Stimulated activated CD4-positive, alpha-beta T cell treated with anti-CD3 and anti-CD28 coated beads, Interleukin-15, amount 100 ng/mL, for 24 hours (primary cell): ENCODE results near the gene TTLL10.
A peak's percentile ranks its signal among the peaks of the same experiment; 100 is the strongest.

Experiments
- DNase-seq: peaks from one replicate; pipeline ENCODE4 v3.0.0-alpha.2; 2020

Gene TTLL10

DNA sequence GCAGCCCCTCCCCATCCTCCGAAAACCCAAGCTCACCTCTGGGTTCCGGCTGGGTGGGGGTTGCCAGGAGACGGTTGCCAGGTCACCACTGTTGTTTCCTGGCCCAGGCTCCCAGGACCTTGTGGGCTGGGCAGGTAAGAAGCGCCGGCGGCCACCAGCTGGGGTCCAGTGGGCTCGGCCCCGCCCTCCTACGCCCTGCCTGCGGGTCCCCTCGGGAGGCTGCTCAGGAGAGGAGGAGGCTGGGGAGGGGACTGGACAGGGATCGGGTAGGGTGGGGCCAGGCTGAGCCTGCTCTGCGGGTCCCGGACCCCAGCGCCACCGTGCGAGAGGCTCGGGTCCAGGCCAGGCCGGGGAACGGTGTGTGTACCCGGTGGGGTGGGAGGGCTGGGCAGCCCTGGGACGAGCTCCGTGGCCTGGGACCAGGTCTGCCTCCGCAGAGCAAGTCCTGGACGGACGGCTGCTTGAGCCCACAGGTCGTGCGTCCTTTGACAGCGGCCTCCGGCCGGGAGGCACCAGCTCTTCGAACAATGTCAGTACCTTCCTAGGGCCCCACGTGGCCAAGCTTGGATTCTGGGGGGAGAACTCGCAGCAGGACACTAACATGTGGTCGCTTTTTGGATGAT, at the start of gene TTLL10:
Gene TTLL10, plus strand, starts transcription at position 88 of the 623 bp plus-strand sequence. CDS start 5,336 bp downstream, outside the sequence.
- peak; percentile 61 for DNase-seq

- DNase-seq = no peak
These were observed 49.2 kb upstream of the TTLL10 start for GRCh38 chr1:1124508-1124785.

DNA sequence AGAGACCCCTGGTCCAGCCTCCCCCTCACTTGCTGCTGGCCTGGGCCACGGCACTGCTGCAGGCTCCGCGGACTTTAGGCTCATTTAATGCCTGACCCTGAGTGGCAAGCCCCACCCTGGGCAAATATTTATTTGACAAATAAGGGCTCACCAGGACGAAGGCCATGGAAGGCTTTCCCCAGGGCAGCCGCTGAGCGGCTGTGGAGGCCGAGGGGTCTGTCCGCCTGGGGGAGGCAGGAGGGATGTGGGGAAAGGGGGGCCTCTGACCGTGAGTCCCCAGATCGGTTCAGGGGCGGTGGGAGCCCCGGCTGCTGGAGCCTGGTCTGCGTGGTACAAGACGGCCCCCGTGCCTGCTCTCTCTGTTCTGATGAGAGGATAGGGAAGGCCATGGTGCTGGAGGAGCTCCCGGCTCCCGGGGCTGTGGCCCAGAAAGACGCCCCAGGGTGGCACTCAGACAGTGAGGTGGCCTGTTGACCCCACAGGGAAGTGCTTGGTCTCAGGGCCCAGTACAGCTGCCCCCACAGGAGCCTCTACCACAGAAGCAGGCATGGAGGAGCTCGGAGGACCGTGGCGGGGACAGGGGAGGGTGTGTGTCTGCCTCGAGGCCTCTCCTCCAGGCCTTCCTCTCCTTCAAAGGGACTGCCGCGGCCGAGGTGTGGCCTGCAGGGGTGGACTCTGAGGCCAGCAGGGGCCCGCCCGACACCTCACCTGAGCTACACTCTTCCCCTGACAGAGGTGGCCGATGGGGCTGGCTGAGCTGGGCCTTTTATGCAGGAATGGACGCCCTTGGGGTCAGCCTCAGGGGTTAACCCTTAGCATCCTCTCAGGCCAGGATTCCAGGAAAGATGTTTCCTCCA, 48.7 kb upstream of the TTLL10 start:
- no peak for DNase-seq

- DNase-seq = no peak
These were observed 47.7 kb upstream of the TTLL10 start for GRCh38 chr1:1125945-1126344.

DNA sequence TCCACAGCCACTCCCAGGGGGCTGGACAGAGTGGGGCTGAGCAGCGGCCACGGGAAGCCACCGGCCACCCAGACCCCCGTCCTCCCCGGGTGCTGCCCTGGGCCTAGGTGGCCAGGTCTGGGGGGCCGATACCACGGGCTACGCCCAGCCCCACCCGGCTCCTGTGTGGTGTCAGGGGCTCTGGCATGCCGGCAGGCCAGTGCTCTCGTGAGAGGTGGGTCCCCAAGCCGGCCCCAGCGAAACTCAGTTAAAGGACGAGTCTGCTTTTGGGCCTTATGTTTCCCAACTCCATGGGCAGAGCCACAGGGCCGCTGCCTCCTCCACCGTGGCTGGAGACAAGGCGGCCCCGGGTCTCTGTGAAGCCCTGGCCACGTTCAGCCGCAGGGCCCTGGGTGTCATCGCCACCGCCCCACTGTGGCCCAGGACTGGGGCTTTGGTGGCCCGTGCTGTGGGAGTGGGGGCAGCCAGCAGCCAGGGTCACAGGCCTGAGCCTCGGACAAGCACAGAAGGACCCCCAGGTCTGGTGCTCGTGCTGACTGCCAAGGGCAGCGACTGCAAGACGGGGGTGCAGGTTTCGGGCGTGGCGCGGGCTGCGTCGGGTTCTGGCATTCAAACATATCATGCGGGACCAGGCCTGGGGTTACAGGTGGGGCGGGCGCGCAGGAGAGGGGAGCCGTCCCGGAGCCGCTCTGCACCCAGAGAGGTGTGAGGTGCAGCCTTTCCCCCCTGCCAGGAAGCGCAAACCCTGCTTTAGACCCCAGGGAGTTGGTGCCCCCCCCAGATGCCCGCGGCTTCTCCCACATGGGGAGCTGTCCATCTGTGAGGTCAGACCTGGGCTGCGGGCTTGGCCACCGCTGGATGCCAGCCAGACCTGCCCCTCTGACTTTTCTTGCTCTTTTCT, 45.9 kb upstream of the TTLL10 start:
- DNase-seq = no peak

DNA sequence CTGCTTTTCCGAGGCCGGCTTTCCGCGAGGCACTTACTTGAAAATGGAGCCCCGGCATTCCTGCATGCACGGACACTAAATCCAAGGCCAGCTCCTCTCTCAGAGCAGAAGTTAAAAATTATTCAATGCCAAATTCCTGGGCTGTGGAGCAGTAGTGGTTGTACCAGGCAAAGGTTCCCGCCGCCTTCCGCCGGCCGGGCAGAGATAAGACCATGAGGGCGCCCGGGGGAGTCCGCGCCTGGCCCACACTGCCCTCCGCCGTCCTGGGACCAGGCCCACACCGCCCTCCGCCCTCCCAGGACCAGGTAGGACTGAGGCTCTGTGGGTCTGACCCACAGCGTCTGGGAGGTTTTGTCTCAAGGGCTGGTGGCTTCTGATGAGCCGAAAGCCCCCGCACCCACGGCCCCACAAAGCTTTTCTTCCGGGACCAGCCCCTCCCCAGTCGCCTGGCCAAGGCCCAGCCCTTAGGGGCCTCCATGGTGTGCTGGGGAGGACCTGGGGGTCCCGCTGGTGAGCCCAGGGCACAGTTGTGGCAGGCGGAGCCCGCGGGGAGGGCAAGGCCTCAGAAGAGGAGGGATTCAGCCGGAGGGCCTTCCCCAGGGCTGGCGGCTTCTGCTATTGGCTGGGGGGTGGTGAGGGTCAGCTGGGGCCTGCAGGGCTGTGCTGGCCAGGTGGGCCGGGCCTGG, 45.1 kb upstream of the TTLL10 start:
- DNase-seq = no peak

DNA sequence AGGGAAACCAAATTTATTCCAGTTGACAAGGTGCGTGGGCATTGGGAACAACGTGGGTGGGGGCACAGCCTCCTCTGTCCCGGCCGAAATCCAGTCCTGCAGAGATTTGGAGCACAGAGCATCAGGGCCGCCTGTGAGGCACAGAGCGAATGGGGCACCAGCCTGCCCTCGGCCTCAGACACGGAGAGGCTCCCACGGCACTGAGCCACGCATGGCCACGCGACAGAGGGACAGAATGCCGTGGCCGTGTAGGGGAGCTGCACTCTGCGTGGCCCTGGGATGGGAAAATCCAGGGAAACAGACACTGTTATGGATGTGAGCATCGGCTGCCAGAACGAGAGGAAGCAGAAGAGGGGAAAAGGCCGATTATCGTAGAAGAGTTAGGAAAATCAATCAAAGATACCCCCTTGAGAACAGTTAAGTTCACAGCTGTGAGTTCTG, 44.3 kb upstream of the TTLL10 start:
- no peak for DNase-seq

- DNase-seq = no peak
These were observed 43.2 kb upstream of the TTLL10 start for GRCh38 chr1:1130206-1131120.

DNA sequence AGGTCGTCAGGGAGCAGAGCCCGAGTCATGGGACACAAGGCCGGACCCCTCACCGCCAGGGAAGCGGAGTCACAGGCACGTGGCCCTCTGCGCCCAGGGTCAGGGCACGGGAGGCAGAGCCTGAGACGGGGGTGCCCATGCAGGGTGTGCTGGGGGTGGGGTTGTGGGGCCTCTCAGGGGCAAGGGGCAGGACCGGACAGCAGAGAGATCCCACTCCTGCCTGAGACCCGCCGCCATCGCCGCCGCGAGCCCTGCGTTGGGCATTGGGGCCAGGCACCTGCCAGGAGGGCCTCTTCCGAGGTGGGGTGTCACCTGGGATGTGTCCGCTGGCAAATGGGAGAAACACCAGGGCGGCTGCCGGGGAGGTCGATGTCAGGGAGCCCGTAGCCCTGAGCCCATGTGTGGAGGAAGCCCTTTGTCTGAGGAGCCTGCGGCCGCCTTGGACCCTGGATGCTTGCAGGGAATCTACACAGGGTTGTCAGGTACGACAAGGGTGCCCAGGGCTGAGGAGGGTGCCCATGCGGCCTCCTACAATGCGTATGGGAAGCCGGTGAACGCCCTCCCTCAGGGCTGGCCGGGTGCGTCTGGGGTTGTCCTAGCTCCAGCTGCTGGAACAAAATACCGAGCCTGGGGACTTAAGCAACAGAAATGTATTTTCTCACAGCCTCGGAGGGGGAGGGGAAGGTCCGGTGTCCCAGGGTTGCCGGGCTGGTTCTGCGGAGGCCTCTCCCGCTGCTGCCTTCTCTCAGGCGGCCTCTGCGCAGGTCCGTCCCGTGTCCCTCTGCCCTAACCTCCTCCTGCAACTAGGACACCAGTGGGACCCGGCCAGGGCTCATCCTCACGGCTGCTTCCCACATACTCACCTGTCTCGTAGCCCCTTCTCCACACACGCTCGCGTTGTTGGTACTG, 41.4 kb upstream of the TTLL10 start:
- no peak for DNase-seq

DNA sequence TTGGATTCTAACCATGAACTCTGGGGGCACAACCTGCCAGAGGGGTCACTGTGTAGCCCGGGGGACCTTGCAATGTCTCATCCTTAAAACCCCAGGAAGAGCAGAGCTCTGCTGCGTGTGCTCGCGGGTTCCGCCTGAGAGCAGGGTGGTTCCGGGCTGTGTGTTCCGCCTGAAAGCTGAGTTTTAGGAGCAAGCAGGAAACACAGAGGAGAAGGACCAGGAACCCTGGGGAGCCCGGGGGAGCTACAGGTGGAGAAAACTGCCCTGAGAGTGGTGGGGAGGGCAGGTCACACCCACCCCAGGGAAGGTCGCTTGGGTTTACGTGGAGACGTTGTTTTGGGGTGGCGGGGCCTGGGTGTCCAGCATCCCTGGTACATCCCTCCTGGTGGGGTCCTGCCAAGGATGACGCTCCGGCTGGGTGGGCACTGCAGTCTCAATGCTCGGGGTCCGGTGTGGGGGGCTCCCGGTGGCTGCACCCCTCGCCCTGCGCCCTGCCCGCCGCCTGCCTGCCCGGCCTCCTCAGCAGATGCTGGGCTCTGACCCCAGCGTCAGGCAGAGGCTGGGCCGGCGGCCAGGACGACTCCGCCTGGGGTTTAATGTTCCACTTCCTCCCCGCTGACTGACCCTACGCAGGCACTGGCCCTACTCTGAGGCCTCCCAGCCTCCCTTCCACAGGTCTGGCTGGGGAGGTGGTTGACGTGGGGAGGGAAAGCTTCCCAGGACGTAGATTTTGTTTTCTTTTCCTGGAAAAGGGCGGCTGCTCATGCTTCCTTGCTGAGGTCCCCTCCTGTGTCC, 40.5 kb upstream of the TTLL10 start:
- DNase-seq = no peak

DNA sequence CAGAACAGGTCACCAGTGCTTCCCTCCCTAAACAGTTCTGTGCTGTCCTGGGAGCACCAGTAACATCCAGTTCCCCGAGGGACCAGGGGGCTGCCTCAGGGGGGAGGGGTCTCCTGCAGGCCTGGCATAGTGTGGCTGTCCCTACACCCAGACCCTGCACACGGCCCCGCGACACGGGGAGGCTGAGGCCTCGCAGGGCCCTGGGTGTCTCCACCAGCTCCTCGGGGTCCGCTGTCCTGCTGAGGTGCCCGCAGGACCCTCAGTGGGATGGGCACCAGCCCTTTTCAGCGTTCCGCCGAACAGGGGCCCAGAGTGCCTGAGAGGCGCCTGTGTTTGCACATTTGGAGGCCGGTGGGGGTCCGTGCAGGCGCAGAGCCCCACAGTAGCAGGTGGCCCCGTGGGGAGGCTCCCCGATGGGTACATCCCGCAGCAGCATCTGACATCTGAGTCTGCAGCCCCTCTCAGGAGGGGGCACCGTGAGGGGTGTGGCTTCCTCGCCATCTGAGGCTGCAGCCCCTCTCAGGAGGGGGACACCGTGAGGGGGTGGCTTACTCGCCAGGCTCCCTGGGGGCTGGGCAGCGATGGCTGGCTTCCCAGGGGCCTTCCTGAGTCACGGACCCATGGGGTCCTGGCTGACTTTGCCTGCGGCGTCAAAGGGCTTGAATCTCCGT, 39.2 kb upstream of the TTLL10 start:
- no peak for DNase-seq

DNA sequence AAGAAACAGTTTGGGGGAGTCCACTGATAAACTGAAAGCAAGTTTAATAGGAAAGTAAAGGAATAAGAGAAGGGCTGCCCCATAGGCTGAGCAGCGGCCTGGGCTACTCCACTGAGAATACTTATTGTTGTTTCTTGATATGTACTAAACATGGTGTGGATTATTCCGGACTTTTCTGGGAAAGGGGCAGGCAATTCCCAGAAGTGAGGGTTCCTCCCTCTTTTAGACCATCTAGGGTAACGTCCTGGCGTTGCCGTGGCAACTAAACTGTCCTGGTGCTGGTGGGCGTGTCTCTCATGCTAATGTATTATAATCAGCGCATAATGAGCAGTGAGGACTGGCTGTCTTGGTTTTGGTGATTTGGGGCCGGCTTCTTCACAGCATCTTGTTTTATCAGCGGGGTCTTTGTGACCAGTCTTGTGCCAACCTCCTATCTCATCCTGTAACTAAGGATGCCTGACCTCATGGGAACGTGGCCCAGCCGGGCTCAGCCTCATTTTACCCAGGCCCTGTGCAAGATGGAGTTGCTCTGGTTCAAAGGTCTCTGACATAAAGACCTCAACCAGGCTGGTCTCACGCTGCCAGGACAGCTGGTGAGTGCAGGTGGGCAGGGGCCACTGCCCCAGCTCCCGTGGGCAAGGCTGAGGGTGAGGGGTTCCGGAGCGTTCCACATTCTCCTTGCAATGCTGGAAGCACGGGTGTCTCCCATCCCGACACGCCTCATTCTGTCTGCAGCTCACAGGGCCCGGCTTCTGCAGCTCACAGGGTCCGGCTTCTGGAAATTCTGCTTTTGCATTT, 38.1 kb upstream of the TTLL10 start:
- DNase-seq = no peak

DNA sequence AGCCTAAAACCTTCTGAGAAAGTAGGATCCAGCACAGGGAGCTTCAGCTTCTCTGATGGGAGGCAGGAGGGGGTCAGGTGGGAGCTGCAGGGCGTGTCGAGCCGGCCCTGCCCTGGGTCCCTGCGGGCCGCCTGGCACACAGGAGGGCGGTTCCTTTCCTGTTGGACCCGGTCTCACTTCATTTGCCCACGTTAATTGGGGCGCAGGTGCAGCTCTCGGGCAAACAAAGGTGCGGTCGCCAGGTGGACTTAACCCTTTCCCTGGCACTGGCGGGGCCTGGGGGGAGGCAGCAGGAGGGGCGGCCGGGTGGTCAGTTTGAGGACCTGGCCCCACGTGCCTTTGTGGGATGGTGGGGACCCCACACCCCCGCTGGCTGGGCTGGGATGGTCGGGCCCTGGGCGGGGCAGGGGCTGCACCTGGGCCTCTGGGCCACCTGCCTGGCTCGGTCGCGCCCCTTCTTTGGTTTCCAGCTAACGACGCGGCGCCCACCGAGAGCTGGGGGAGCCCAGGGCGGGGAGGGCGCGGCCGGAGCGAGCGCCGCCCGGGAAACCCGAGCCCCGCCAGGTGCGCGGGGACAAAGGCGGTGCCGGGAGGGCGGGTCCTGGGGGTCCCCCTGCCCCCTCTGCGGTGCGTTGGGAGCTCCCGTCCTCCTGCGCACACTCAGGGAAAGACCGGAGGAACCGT, 37.0 kb upstream of the TTLL10 start:
- no peak for DNase-seq

DNA sequence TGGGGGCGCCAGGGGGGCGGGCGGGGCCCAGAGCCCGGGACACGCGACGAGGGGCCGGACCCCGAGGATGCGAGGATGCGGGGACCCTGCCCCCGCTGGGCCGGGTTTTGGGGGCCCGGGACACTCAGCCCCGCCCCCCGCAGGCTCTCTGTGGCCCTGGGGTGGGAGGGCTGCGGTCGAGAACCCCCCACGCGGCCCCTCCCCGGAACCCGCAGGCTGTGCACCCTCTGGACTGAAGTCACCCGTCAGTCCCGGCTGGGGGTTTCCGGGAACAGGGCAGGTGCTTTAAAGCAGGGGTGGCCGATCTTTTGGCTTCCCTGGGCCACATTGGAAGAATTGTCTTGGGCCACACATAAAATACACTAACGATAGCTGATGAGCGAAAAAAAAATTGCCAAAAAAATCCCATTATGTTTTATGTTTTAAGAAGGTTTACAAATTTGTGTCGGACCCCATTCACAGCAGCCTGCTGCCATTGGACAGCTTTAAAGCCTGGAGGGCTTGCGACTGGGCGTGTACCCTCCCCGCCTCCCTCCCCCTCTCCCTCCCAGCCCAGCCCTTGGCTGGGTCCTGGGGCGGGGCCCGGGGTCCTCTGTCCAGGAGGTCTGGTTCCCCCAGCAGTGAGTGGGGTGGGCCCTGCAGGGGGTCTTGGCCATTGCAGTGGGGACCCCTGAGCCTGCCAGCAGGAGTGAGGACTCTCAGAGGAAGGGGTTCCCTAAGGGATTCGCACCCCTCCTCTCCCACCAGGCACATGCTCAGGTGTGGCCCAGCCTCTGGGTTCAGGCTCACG, 36.2 kb upstream of the TTLL10 start:
- DNase-seq = peak; percentile 81

DNA sequence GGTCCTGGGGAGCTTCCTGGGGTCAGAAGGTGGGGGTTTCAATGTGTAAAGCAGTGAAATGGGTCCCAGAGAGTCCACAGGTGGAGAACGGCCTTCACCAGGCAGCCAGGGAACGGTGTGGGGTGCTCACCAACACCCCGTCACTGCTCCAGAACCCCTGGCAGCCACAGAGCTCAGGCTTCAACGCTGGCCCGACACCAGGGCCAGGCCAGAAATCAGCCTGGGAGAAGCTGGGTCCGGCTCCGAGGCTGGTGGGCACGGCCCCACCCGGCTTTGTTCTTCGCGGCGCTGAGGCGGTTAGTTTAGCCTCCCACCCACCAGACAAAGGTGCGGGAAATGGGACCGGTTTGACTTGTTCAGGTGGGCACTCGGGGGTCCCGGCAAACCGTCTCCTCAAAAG, 33.0 kb upstream of the TTLL10 start:
- DNase-seq = no peak

DNA sequence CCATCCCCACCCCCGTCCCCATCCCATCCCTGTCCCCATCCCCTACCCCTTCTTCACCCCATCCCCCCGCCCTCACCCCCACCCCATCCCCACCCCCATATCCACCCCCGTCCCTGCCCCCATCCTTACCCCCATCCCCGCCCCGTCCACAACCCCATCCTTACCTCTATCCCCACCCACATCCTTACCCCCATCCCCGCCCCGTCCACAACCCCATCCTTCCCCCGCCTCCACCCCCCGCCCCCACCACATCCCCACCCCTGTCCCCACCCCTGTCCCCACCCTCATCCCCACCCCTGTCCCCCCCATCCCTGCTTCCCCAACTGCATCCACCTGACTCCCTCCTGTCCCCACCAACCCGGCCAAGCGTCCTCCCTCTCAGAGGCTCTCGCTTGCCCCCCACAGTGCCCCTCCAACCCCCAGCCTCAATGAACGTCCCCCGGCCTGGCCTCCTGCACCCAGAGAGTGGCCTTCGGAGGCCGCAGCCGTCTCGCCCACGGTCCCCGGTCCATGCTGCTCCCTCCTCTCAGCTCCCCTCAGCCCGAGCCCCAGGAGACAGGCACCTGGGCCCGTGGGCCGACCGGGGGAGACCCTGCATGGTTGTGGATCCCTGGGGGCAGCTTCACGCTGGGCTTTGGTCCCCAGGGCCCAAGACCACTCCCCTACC, 32.3 kb upstream of the TTLL10 start:
- DNase-seq = no peak

DNA sequence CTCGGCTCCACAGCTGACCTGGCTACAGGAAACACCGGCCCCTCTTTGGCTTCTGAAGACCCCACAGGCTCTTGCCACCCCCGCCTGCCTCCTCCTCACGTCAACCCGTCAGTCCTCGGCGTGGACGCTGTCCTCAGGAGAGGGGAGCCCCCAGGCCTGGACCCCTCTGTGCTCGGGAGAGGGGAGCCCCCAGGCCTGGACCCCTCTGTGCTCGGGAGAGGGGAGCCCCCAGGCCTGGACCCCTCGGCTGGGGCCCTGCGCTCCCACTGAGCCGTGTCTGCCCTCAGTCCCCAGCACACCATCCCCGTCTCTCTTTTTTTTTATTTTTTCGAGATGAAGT, 31.8 kb upstream of the TTLL10 start:
- DNase-seq = no peak
